CD4-positive, CD25-positive, alpha-beta regulatory T cell (primary cell): Measurements from ENCODE around the gene STYXL1. TPM values are rescaled to one million over a fixed set of nuclear protein-coding genes. Genes with fewer than 3 reads are reported as not detected.

Experiments used
- ATAC-seq, 2 donors: fragments of 150-1000 bp; cut with Tn5 transposase; one replicate each; pipeline ENCODE4 v1.10.0; 2021; ENCODE audit warnings: low read depth in 2 of 2, moderate number of reproducible peaks in 2 of 2, moderate library complexity in 1 of 2
- DNase-seq, 3 donors: peaks; one replicate each; pipeline versions ENCODE4 v3.0.0 to v3.0.0-alpha.2; 2012 to 2022; ENCODE audit warnings: mixed read lengths in 1 of 3
- H3K27ac ChIP-seq: one replicate; pipeline ENCODE4 v1.7.0; 2013; ENCODE audit warnings: mild to moderate bottlenecking, low read length; ENCODE audit not compliant: insufficient read depth, poor library complexity, severe bottlenecking
- H3K27me3 ChIP-seq: one replicate; pipeline ENCODE4 v1.7.0; 2013; ENCODE audit warnings: low read length; ENCODE audit not compliant: control insufficient read depth, insufficient read depth
- H3K36me3 ChIP-seq: one replicate; pipeline ENCODE4 v1.7.0; 2013; ENCODE audit warnings: mild to moderate bottlenecking, low read length, moderate library complexity; ENCODE audit not compliant: control insufficient read depth, insufficient read depth
- H3K4me1 ChIP-seq: 2 replicates; pipeline ENCODE4 v1.7.0; 2013; ENCODE audit warnings: mild to moderate bottlenecking, low read length; ENCODE audit not compliant: insufficient read depth, control insufficient read depth, poor library complexity, severe bottlenecking
- H3K4me3 ChIP-seq: one replicate; pipeline ENCODE4 v1.7.0; 2013; ENCODE audit warnings: low read depth, mild to moderate bottlenecking, low read length, moderate library complexity
- H3K9me3 ChIP-seq, 2 experiments: 1 replicate in 1 of 2; 2 replicates in 1 of 2; pipeline ENCODE4 v1.7.0; 2013; ENCODE audit warnings: low read length in 2 of 2, mild to moderate bottlenecking in 1 of 2, moderate library complexity in 1 of 2; ENCODE audit not compliant: control insufficient read depth in 2 of 2
- H3K27ac Mint-ChIP-seq, 3 donors: one replicate each; pipeline ENCODE4 v1.8.0; 2020 to 2022; ENCODE audit warnings: mild to moderate bottlenecking in 3 of 3, mixed read lengths in 3 of 3, moderate library complexity in 2 of 3
- H3K27me3 Mint-ChIP-seq: one replicate; pipeline ENCODE4 v1.8.0; 2022; ENCODE audit warnings: mild to moderate bottlenecking, mixed read lengths
- H3K36me3 Mint-ChIP-seq: one replicate; pipeline ENCODE4 v1.8.0; 2020; ENCODE audit warnings: mixed read lengths
- H3K4me1 Mint-ChIP-seq, 4 donors: one replicate each; pipeline ENCODE4 v1.8.0; 2020 to 2022; ENCODE audit warnings: mixed read lengths in 4 of 4, mild to moderate bottlenecking in 1 of 4
- H3K4me3 Mint-ChIP-seq, 4 donors: one replicate each; pipeline ENCODE4 v1.8.0; 2020 to 2022; ENCODE audit warnings: mild to moderate bottlenecking in 4 of 4, mixed read lengths in 4 of 4, moderate library complexity in 3 of 4
- H3K9me3 Mint-ChIP-seq, 7 donors: one replicate each; pipeline ENCODE4 v1.8.0; 2020 to 2022; ENCODE audit warnings: mixed read lengths in 7 of 7, mild to moderate bottlenecking in 3 of 7, moderate library complexity in 2 of 7
- polyA plus RNA-seq, 4 donors: library from polyadenylated mRNA; unstranded; fragments of 300-500 nt; fragmentation: Illumina TruSeq; gene quantifications; one replicate each; pipeline ENCODE4 v1.2.3, GENCODE V29; 2021
- total RNA-seq: library from RNA; stranded (reverse); gene quantifications from one replicate; pipeline ENCODE4 v1.2.3, GENCODE V29; 2022

STYXL1 gene
- total and polyA plus RNA-seq, 5 donors from 2014 or later: 16.8 to 80.8 (median 62.0) TPM

- no peaks in the 10 kb centered on the region for H3K27me3 ChIP-seq
- peaks cover 34% of the 10 kb centered on the region for H3K36me3 ChIP-seq
- peaks cover 8% of the 10 kb centered on the region for H3K36me3 Mint-ChIP-seq
- H3K4me3 ChIP-seq: no peak overlapping the region
- no peak overlapping the region for H3K4me3 Mint-ChIP-seq
- peaks cover 4% of the 10 kb centered on the region for H3K27me3 Mint-ChIP-seq
- peaks cover 0 to 8% (median 2%) of the 10 kb centered on the region in 4 donors for H3K4me1 Mint-ChIP-seq
- H3K9me3 Mint-ChIP-seq: no peaks in the 10 kb centered on the region
- no peak overlapping the region for H3K27ac ChIP-seq
- DNase-seq: no peak
- H3K27ac Mint-ChIP-seq: no peak overlapping the region
- H3K4me1 ChIP-seq: no peaks in the 10 kb centered on the region
- no peaks in the 10 kb centered on the region for H3K9me3 ChIP-seq
- ATAC-seq: no peak
Measured at GRCh38 chr7:75953431-75953830, 94.4 kb downstream of the STYXL1 start.

DNA sequence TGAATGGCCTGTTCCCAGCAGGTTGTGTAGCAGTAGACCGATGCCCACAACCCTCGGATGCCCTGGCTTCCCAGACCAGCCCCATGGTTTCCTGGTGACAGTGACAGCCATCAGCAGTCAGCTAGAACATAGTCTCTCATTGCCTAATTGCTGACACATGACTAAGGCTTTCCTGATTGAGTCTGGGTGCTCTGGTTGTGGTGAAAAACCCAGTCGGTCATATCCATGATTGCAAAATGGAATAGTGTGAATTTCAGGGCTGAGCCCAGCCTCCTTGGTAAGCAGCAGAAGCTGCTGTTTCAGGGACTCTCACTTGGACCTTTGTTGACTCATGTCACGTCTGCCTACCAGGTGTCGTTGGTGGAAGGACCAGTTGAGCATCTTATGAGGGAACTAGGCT lies 96.3 kb downstream of the STYXL1 start:
- no peak overlapping the region for H3K27ac ChIP-seq
- DNase-seq (no peak), ATAC-seq (peak in 1 of 2 donors; percentile 28)
- H3K36me3 ChIP-seq: peaks cover 21% of the 10 kb centered on the region
- no peaks in the 10 kb centered on the region for H3K27me3 ChIP-seq
- Mint-ChIP-seq H3K4me1 (peaks cover 0 to 12% (median 6%) of the 10 kb centered on the region in 4 donors), H3K36me3 (peaks cover 8% of the 10 kb centered on the region), H3K9me3 (no peaks in the 10 kb centered on the region), H3K27ac (no peak overlapping the region), H3K4me3 (no peak overlapping the region), H3K27me3 (no peaks in the 10 kb centered on the region)
- H3K4me3 ChIP-seq: no peak overlapping the region
- H3K4me1 ChIP-seq: no peaks in the 10 kb centered on the region
- no peaks in the 10 kb centered on the region for H3K9me3 ChIP-seq

GRCh38 chr7:75950111-75950681 lies 97.6 kb downstream of the STYXL1 start:
- H3K27me3 ChIP-seq: no peaks in the 10 kb centered on the region
- Mint-ChIP-seq H3K27ac (no peak overlapping the region), H3K4me3 (no peak overlapping the region), H3K36me3 (peaks cover 11% of the 10 kb centered on the region), H3K9me3 (no peaks in the 10 kb centered on the region), H3K27me3 (no peaks in the 10 kb centered on the region), H3K4me1 (peaks cover 0 to 14% (median 11%) of the 10 kb centered on the region in 4 donors)
- H3K9me3 ChIP-seq: no peaks in the 10 kb centered on the region
- no peak overlapping the region for H3K27ac ChIP-seq
- H3K36me3 ChIP-seq: peaks cover 9% of the 10 kb centered on the region
- no peak for DNase-seq
- no peak for ATAC-seq
- no peaks in the 10 kb centered on the region for H3K4me1 ChIP-seq
- H3K4me3 ChIP-seq: no peak overlapping the region

DNA sequence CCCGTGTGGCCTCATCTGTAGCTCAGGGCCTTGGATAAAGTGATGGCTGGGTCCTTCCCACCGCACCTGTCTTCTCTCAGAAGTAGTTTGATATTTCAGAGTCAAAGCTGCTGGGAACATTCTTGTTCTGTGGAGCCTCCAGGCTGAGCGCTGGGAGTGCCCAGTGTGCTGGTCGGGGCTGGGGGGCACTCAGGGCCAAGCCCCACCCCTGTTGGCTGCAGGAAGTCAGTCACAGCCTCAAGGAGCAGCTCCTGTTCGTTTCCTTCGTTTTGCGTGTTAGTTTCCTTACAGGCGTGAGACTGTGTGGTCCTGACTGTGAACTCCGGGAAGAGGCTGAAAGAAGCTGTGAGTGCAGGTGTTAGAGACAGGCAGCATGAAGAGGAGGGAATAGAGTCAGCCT lies 99.6 kb downstream of the STYXL1 start:
- Mint-ChIP-seq H3K27me3 (no peaks in the 10 kb centered on the region), H3K36me3 (peaks cover 6% of the 10 kb centered on the region), H3K27ac (peak overlapping the region; percentile 50 to 83 (median 62)), H3K4me3 (no peak overlapping the region), H3K9me3 (no peaks in the 10 kb centered on the region), H3K4me1 (peaks cover 0 to 17% (median 16%) of the 10 kb centered on the region in 4 donors)
- DNase-seq (no peak), ATAC-seq (no peak)
- Histone ChIP-seq H3K9me3 (no peaks in the 10 kb centered on the region), H3K36me3 (peaks cover 3% of the 10 kb centered on the region), H3K4me1 (no peaks in the 10 kb centered on the region), H3K4me3 (no peak overlapping the region), H3K27me3 (no peaks in the 10 kb centered on the region), H3K27ac (no peak overlapping the region)

Other genes starting within 250 kb of the STYXL1 start
- not detected for gene CCL24, start 234.2 kb downstream of the STYXL1 start, total RNA-seq
- not detected for gene CCL24, start 234.2 kb downstream of the STYXL1 start, polyA plus RNA-seq
- 194 TPM for gene RHBDD2, start 169.0 kb downstream of the STYXL1 start, total RNA-seq
- 100 to 1,000 TPM; 118 to 146 (median 121) TPM for gene RHBDD2, start 169.0 kb downstream of the STYXL1 start, polyA plus RNA-seq
- gene POR, start 132.8 kb downstream of the STYXL1 start, total RNA-seq: 68.0 TPM
- gene POR, start 132.8 kb downstream of the STYXL1 start, polyA plus RNA-seq: 10 to 100 TPM; 51.3 to 64.3 (median 59.7) TPM
- 51.5 TPM for gene TMEM120A, start 53.4 kb downstream of the STYXL1 start, total RNA-seq
- 10 to 100 TPM; 41.9 to 66.5 (median 62.1) TPM for gene TMEM120A, start 53.4 kb downstream of the STYXL1 start, polyA plus RNA-seq
- gene MDH2, start 106 bp upstream of the STYXL1 start, total RNA-seq: 70.6 TPM
- gene MDH2, start 106 bp upstream of the STYXL1 start, polyA plus RNA-seq: 100 to 1,000 TPM; 151 to 237 (median 178) TPM
- gene SRRM3, start 153.9 kb upstream of the STYXL1 start, total RNA-seq: not detected
- not detected for gene SRRM3, start 153.9 kb upstream of the STYXL1 start, polyA plus RNA-seq